Kidney (tissue), 14 donors: ENCODE measurements around the gene CUL1. TPM values are rescaled to one million over a fixed set of nuclear protein-coding genes. Genes with fewer than 3 reads are reported as not detected.

Experiments used
- DNase-seq, 5 donors: peaks; one replicate each; pipeline ENCODE4 v3.0.0-alpha.2; 2013 to 2020
- FAIRE-seq: peaks from 2 replicates; lab custom pipeline; 2012; peaks lifted over from hg19 to GRCh38; lab: Jason Lieb, UNC
- H3K27ac ChIP-seq, 2 donors: one replicate each; pipeline ENCODE4 v1.7.0; 2013; ENCODE audit warnings: low read depth in 2 of 2, low read length in 2 of 2, inconsistent platforms in 1 of 2
- H3K27me3 ChIP-seq: one replicate; pipeline ENCODE4 v1.7.1; 2013; ENCODE audit warnings: low read length, inconsistent platforms; ENCODE audit not compliant: control insufficient read depth, insufficient read depth
- H3K36me3 ChIP-seq, 3 donors: one replicate each; pipeline versions ENCODE4 v1.7.0 to v1.7.1; 2013; ENCODE audit warnings: low read length in 3 of 3, control low read depth in 1 of 3, inconsistent platforms in 1 of 3; ENCODE audit not compliant: insufficient read depth in 3 of 3, control insufficient read depth in 2 of 3
- H3K4me1 ChIP-seq, 3 donors: one replicate each; pipeline versions ENCODE4 v1.7.0 to v1.7.1; 2013; ENCODE audit warnings: low read length in 3 of 3, inconsistent platforms in 1 of 3, low read depth in 1 of 3; ENCODE audit not compliant: control insufficient read depth in 2 of 3, insufficient read depth in 2 of 3
- H3K4me3 ChIP-seq, 3 donors: one replicate each; pipeline versions ENCODE4 v1.7.0 to v1.8.1; 2013; ENCODE audit warnings: low read length in 3 of 3, control low read depth in 1 of 3, inconsistent platforms in 1 of 3
- H3K9ac ChIP-seq, 3 donors: one replicate each; pipeline versions ENCODE4 v1.7.0 to v1.7.1; 2013; ENCODE audit warnings: low read length in 3 of 3, control low read depth in 1 of 3, inconsistent platforms in 1 of 3
- H3K9me3 ChIP-seq, 3 donors: one replicate each; pipeline versions ENCODE4 v1.7.0 to v1.7.1; 2013; ENCODE audit warnings: low read length in 3 of 3, control low read depth in 1 of 3, inconsistent platforms in 1 of 3; ENCODE audit not compliant: control insufficient read depth in 2 of 3, insufficient read depth in 1 of 3
- intact Hi-C: fragments of 100-400 bp; cut with DNase I; formaldehyde crosslinking; loops from one replicate; pipeline ENCODE4 v1.11.1; 2022
- polyA plus RNA-seq: library from polyadenylated mRNA; stranded (reverse); fragments of 350-450 nt; fragmentation: Illumina TruSeq; extraction: RNeasy Lipid Tissue Mini Kit (QIAGEN cat#74804); gene quantifications from one replicate; pipeline ENCODE4 v1.2.3, GENCODE V29; 2014; ENCODE audit warnings: low read depth, low replicate concordance; ENCODE audit not compliant: insufficient read depth
- total RNA-seq: library from RNA; stranded (reverse); fragmentation: NEBNext Ultra II Directional; extraction: Animal tissue kit (Norgen Biotek cat#: 25700); gene quantifications from one replicate; pipeline ENCODE4 v1.2.1, GENCODE V29; 2021
- TF ChIP-seq, protein P1 (sequence below): IDR thresholded peaks from 3 replicates; pipeline ENCODE4 v1.5.1; 2012; ENCODE audit warnings: mild to moderate bottlenecking, moderate library complexity, borderline replicate concordance; ENCODE audit not compliant: insufficient read depth; ENCODE audit errors: extremely low read depth
- donor health status: control.
- donor health status: control.
- donor health status: control.
- donor health status: control.
- donor health status: control.
- donor health status: DM: yes; HTN: yes; CAD: no.
- donor health status: Normal renal cell carcinoma (clear cell type).

Gene CUL1
- total and polyA plus RNA-seq, 2 donors from 2014 or later, result 23.4 to 37.6 TPM

DNA sequence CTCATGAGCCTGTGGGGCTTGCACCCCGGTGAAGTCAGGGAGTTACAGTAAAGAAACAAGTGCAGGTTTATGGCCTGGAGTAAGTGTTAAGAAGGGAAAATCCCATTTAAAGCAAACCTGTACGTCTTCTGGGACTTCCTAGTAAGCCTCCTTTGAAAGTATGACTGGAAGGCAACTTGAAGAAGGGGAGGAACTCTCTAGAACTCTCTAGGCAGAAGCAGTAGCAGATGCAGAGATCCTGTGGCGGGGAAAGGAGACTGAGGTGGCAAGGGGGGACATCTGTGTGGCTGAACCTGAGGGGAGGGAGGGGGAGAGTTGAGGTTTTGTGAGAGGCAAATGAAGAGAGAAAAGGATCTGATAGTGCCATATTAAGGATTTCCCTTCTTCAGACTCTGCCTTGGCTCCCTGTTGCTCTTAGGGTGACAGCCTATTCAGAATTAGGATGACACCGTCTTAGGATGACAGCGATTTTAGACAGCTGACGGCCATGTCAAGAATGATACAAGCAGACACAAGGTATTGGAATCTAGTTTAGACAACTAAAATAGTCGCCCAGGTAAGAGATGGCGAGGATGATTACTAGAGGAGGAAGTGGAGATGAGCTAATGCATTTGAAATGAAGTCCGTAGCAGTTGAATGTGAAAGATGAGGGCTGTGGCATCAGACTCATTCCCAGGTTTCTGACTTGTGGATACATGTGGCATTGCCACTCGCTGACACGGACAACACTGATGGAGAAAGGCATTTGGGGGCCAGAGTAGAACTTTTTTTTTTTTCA is 29.0 kb downstream of the CUL1 start:
- DNase-seq (no peak), FAIRE-seq (no peak)
- Histone ChIP-seq H3K4me1 (peaks cover 0 to 7% (median 0%) of the 10 kb centered on the region in 3 donors), H3K27me3 (no peaks in the 10 kb centered on the region), H3K36me3 (peaks cover 0 to 13% (median 0%) of the 10 kb centered on the region in 3 donors), H3K4me3 (no peak overlapping the region), H3K27ac (no peak overlapping the region), H3K9me3 (no peaks in the 10 kb centered on the region), H3K9ac (no peak overlapping the region)
- TF ChIP-seq, protein P1, sequence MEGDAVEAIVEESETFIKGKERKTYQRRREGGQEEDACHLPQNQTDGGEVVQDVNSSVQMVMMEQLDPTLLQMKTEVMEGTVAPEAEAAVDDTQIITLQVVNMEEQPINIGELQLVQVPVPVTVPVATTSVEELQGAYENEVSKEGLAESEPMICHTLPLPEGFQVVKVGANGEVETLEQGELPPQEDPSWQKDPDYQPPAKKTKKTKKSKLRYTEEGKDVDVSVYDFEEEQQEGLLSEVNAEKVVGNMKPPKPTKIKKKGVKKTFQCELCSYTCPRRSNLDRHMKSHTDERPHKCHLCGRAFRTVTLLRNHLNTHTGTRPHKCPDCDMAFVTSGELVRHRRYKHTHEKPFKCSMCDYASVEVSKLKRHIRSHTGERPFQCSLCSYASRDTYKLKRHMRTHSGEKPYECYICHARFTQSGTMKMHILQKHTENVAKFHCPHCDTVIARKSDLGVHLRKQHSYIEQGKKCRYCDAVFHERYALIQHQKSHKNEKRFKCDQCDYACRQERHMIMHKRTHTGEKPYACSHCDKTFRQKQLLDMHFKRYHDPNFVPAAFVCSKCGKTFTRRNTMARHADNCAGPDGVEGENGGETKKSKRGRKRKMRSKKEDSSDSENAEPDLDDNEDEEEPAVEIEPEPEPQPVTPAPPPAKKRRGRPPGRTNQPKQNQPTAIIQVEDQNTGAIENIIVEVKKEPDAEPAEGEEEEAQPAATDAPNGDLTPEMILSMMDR, result no peak
- intact Hi-C loops, result no loop called here

DNA sequence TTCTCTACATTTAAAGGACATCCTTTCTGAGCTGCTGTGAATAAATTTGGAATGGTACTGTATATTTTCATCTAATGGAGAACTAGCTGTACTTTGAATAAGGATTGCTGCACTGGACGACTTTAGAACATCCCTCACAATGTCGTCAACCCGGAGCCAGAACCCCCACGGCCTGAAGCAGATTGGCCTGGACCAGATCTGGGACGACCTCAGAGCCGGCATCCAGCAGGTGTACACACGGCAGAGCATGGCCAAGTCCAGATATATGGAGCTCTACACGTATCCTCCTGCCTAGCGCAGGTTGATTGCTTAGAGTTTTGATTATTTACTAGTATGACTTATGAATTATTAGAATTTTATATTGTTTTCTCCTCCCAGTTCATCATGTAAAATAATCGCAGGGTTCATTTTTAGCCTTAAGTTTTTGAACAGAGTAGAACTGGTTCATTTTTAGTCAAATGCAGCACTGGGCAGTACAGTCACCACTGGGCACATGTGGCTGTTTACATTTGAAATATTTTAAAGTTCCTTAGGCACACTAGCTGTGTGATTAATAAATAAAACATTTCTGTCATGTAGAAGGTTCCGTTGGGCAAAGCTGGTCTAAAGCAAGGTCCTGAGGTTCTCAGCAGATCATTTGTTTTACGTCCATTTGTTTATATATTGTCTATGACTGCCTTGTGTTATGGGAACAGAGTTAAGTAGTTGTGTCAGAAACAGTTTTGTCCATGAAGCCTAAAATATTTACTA is 31.5 kb downstream of the CUL1 start:
- Histone ChIP-seq H3K4me1 (no peaks in the 10 kb centered on the region), H3K27me3 (no peaks in the 10 kb centered on the region)
- FAIRE-seq, result no peak

DNA sequence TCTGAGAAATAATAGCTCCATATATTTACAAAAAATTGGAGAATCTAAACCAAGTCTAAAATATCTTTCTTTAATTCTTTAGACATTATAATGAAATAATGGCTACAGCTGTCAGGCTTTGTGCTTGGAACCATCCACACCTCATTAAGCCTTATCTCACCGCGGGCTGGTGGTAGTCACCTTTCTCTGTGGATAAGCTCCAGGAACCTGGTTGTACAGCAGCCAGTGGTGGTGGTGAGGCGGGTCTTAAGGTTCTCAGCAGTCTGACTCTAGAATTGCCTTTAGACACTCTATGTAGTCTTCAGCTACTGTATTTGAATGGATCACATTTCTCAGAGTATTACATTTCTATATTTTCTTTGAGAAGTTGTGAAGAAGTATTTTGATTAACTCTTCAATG is 34.2 kb downstream of the CUL1 start:
- H3K27me3 ChIP-seq, result no peaks in the 10 kb centered on the region
- TF ChIP-seq, protein P1, result no peak
- no peak for DNase-seq

More for the DNA sequence above, 31.5 kb downstream of the CUL1 start:
- TF ChIP-seq, protein P1, result no peak
- no peaks in the 10 kb centered on the region for H3K9me3 ChIP-seq
- H3K27ac ChIP-seq, result no peak overlapping the region
- H3K36me3 ChIP-seq, result peaks cover 0 to 17% (median 4%) of the 10 kb centered on the region in 3 donors
- intact Hi-C loops, result no loop called here
- DNase-seq, result no peak
- no peak overlapping the region for H3K9ac ChIP-seq
- H3K4me3 ChIP-seq, result no peak overlapping the region

More for the DNA sequence above, 34.2 kb downstream of the CUL1 start:
- Histone ChIP-seq H3K4me1 (no peaks in the 10 kb centered on the region), H3K36me3 (peaks cover 0 to 18% (median 8%) of the 10 kb centered on the region in 3 donors), H3K9ac (no peak overlapping the region), H3K9me3 (no peaks in the 10 kb centered on the region), H3K4me3 (no peak overlapping the region), H3K27ac (no peak overlapping the region)
- FAIRE-seq, result no peak
- intact Hi-C loops, result no loop called here
